CD4-positive, alpha-beta T cell treated with Interleukin-4 for 4 hours (primary cell): ENCODE data around the gene KCTD15.

Source experiments
- DNase-seq: peaks from one replicate; pipeline ENCODE4 v3.0.0-alpha.2; 2020

Gene KCTD15

GRCh38 chr19:33772102-33772857, 24.4 kb upstream of the KCTD15 start:
- no peak for DNase-seq

DNA sequence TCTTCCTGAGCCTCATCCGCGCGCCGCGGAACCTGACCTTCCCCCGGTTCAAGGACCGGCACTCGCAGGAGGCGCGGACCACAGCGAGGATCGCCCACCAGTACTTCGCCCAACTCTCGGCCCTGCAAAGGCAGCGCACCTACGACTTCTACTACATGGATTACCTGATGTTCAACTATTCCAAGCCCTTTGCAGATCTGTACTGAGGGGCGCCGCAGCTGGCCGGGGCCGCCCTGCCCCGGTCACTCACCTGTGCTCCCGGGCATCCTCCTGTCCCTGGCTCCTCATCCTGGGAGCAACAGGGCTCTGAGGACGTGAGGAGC, 23.9 kb upstream of the KCTD15 start:
- no peak for DNase-seq

DNA sequence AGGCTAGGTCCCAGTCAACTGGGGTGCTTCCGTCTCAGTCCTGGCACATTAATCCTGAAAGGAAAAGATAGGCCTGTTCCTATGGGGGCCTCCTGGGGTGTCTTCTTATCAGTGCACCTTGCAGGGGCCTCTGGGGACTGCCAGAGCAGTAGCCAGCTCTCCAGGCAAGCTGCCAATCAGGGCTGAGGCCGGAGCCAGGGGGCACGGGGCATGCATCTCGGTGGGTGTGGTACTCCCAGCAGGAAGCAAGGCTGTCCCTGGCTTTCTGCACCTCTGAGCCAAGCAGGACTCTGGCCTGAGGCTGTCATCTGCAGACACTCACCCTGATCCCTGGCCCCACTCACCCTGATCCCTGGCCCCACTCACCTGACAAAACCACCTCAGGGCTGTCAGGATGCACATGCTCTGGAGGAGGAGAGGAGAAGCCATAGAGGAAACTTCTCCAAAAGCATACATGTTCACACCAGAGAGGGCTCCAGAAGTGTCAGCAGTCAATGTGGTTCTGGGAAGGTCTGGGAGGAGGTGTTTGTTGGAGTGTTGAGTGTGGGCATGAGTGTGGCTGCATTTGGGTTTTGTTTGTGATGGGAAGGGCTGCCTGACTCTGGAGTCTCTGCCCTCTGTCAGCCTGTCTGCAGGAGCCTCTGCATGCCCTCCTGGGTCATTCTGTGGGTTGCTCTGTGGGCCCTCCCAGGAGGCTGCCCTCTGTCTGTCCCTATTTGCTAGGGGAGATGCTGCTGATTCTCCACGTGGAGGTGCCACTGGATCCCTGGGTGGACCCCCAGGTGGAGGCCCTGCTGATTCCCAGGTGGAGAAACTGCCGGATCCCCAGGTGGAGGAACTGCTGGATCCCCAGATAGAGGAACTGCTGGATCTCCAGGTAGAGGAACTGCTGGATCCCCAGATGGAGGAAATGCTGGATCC, 22.7 kb upstream of the KCTD15 start:
- no peak for DNase-seq

GRCh38 chr19:33774751-33775150, 21.9 kb upstream of the KCTD15 start:
- DNase-seq, result no peak

DNA sequence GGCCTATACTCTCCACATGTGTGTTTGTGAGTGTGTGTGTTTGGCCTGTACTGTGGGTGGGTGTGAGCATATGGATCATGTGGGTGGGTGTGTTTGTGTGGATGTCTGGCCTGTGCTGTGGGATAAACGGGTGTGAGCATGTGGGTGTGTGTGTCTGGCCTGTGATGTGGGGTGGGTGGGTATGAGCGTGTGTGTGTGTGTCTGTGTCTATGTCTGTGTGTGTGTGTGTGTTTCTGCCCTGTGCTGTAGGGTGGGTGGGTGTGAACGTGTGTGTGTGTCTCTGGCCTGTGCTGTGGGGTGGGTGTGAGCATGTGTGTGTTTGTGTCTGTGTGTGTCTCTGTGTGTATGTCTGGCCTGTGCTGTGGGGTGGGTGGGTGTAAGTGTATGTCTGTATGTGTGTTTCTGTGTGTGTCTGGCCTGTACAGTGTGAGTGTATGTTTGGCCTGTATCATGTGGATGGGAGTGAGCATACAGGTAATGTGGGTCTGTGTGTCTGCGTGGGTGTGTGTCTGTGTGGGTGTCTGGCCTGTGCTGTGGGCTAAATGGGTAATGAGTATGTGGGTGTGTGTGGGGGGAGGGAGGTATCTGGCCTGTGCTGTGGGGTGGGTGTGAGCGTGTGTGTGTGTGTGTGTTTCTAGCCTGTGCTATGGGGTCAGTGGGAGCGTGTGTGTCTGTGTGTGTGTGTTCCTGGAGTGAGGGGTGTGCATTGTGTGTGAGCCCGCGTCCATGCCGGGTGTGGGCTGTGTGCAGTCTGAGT, 20.8 kb upstream of the KCTD15 start:
- DNase-seq, result no peak

DNA sequence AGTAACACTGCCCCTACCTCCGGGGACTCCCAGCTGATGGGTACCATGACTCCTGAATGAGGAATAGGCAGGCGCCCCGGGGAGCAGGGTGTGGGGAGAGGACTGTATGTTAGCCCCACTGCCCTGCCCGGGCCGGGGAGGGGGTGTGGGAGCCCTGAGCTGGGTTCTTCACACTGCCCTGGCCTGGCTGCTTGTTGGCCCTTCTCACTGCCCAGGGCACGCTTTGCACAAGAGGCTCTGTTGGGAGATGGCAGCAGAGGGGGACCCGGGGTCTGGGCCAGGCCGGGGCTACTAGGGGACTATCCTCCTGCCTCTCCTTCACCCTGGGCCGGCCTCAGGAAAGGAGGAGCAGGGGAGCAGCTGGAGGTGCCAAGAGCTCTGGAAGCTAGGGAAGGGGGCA, 19.3 kb upstream of the KCTD15 start:
- no peak for DNase-seq

DNA sequence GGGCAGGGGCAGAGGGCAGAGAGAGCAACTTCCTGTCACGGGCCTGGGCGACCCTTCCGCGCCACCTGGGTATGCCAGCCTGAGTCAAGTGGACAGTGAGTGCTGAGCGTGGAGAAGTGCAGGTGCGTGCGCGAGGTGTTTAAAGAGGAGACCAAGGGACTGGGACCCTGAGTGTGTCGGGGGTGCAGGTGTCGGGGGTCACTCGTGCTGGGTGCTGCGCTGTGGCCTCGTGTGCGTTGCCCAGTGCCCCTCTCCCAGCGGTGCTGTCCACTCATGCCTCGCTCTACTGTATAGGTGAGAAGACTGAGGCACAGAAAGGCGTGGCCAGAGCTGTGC, 18.9 kb upstream of the KCTD15 start:
- DNase-seq, result no peak

DNA sequence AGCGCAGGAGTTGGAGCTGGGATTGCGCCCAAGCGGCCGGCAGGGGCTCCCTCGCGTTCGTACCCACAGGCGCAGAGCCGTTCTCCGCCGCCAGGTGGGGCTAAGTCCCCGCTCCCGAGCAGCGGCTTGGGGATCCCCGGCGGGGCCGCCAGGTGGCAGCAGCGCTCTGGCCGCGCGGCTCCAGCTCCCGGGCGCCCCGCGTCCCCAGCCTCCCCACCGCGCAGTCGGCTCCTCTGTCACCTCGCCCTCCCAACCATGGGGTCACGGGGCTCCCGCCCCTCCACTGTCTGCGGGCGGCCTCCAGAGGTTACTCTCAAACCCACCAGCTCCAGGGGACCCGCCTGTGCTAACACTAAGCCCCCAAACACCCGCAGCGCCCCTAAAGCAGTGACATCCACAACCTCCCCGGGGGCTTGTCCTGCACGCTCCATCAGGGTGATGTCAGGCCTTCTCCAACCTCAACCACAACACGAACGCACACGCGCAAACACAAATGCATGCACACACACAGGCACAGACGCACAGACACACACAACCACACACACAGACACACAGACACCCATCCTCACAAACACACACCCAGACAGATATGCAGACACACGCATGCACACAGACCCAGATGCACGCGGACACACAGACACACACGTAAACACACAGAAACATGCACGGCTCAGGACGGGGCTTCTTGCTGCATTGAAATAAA, 18.4 kb upstream of the KCTD15 start:
- peak; percentile 67 for DNase-seq

DNA sequence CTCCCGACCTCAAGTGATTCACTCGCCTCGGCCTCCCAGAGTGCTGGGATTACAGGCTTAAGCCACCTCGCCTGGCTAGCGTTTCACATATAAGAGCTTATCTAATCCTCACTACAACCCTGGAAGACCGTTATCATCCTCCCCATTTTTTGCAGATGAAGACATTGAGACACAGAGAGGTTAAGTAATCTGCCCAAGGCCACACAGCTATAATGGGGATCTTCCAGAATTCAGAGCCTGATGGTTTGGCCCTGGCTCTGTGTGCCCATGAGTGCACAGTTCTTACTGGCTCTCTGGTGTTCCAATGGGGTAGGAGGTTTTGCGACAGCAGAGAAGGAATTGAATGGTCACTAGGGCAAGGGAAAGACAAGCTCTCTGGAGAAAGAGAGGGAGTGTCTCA, 16.8 kb upstream of the KCTD15 start:
- DNase-seq, result no peak

DNA sequence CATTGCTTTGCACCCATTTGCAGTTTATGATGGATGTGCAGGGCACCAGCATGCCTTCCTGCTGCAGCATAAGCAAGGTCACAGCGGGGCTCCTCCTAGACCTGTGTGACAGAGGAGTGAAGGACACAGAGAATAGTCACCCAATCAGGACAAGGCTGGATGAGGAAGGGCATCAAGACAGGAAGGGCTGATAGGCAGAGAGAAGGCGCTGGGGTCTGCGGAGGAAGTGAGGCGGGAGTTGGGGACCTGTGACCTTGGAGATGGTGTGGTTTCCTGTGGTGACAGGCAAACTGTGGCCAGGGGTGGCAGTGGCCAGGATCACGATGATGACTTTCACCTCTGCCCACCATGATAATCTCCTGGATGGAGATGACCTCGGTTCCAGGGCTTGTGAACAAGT, 16.4 kb upstream of the KCTD15 start:
- DNase-seq, result no peak

- no peak for DNase-seq
Observed at GRCh38 chr19:33780746-33781145, 15.9 kb upstream of the KCTD15 start.

DNA sequence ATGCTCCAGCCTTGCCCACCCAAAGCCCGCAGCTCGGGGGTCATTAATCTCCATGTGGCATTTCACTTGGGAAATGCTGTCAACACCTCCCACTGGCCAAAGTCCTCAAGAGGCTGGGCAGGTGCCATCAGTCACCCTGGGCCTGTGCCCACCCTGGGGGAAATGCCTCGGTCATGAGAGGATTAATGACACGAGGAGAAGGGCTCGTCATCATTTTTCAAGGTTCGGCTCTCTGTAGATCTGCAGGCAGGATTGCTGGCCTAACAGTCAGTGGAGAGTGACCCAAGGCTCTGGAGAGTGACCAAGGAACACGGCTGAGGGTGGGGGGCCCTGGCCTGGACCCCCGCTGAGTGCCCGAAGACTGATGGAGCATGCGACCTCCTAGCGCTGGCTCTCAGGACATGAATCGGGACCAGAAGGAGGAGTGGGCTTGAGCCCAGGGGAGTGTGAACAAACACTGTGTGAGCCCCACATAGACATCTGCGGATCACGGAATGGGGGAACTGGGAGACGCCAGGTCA, 15.2 kb upstream of the KCTD15 start:
- no peak for DNase-seq

GRCh38 chr19:33781996-33782395, 14.7 kb upstream of the KCTD15 start:
- DNase-seq, result no peak

DNA sequence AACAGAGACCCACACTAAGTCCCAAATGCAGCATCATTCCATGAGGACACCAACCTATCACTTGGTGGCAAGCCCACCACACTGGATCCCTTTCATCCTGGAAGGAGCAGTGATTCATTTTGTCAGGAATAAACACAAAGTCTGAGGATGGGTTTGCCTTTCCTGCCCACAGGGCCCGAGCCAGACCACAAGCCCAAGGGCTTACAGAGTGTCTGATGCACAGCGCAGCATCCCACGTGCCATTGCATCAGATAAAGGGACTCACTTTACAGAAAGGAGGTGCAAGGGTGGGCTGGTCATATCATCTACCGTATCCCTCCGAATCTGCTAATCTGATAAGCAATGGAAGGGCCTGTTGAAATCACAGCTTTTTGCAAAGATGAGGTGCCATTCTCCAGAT, 12.2 kb upstream of the KCTD15 start:
- no peak for DNase-seq

- DNase-seq, result no peak
Observed at GRCh38 chr19:33785795-33786194, 10.9 kb upstream of the KCTD15 start.

DNA sequence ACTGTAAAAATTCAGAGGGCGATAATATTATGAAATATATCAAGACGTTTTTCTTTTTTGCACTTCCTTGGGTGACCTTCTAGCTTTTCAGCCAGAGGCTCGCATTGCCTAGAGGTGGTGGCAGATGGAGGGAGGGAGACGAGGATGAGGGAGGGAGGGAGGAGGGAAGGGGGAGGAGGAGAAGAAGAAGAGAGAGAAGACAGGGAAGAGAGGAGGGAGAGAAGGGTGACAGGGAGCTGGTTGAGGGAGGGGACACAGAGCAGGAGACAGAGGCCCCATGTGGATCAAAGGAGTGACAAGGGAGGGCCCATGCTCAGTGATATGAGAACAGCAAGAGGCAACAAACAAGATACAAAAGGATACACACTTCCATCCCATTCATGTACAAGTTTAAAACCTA, 8.0 kb upstream of the KCTD15 start:
- no peak for DNase-seq

DNA sequence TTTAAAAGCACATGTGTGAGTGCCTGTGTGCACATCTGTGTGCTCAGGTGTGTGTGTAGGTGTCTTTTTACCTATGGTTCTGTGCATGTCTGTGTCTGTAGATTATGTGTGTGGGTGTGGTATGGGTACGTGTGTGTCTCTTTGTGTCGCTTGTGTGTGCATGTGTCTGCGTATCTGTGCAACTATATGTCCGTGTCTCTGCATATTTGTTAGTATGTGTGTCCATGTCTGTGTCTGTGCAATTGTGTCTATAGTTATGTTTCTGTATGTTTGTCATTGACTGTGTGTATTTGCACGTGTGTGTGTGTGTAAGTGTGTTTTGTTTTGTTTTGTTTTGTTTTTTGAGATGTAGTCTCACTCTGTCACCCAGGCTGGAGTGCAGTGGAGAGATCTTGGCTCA, 7.3 kb upstream of the KCTD15 start:
- DNase-seq, result no peak

GRCh38 chr19:33794683-33795369, 1.8 kb upstream of the KCTD15 start:
- DNase-seq, result no peak

DNA sequence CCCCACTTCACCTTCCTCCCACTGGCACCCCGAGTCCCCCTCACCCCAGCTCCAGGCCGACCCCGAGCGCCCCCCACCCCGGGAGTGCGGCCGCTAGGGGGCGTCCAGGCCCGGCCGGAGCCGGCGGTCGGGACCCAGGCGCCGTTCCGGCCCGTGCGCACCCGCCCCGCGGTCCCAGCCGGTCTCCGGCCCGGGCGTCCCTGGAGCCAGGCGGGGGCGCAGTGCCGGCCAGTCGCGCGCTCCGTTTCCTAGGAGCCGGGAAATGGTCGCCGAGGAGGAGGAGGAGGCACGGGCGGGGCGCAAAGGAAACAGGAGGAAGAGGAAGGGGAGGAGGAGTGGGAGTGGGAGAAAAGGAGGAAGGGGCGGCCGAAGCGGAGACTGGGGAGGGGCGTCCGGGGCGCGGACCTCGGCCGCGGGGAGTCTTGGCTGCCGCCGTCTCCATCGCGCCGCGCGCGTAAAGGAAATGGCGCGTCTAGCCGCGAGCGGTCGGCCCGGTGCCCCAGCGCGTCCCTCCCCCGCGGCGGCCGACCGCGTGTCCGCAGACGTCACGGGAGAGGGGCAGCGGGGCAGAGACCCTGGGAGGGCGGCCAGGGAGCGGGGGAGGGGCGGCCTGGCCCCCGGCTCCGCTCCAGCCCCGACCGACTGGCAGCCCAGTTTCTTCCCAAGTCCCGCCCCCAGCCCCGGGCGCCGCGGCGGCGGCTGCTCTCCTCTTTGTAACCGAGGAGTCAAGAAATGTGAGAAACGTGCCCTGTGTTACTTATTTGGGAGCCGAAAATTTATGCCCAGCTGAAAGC, 1.1 kb upstream of the KCTD15 start:
- no peak for DNase-seq

GRCh38 chr19:33797802-33798671, 1.4 kb downstream of the KCTD15 start:
- DNase-seq, result no peak
